ENCODE results near the gene KRT10. TPM values are rescaled to one million over a fixed set of nuclear protein-coding genes. Genes with fewer than 3 reads are reported as not detected.

The KRT10 gene
- polyA plus RNA-seq, 1 donor (not counting 4 experiments of a cell fraction or from before 2014, with no cell fraction given) = 67.9 TPM

DNA sequence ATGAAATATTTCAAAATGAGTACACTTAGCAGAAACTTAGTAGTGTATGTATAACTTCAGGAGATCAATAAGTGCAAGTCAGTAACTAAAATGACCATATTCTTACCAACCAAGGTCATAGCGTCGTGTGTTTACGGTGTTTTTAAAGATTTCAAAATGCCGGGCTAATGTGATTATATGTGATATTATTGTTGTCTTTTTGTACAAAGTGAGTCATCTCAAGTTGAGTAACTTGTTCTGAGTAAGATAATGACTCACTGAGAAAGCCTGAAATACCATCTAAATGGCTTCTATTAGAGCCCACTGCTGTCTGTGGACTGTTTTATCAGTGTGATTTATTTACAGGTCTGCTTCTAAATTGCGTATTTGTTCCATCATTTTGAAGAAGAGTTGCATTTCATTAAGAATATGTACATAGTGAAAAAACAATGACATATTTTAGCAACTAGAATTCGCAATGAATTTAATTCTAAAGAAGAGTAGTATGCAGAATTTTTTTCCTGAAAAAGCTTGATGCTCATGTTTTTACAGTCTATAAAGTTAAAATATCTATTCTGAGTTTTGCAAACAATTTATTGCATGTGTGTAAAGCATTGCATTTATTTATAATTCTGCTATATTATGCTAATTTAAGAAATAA lies 31.9 kb upstream of the KRT10 start:
- peak; percentile 49 for FAIRE-seq
- peak overlapping the region; percentile 30 for H3K27ac ChIP-seq (ENCODE audit: control insufficient read depth, insufficient read depth, low read length)

DNA sequence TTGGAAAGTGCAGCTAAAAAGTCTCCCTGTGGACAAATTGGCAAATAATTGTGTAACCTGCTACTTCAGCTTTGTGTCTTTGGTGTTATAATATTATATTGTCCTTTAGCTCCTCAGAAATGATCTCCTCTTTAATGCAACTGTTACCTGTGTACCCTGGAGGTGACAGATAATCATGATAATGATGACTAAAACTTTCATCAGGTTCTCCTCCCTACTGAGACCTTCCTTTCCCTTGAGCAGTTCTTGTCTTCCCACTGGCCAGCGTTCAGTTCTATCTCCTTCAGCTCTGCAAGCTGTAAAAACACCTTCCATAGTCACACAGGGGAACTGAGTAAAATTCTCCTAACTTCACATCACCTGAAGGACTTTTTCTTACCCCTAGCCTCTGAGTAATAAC lies 29.9 kb upstream of the KRT10 start:
- Histone ChIP-seq H3K9me3 (ENCODE audit: control insufficient read depth, low read depth, low read length) (no peaks in the 10 kb centered on the region), H2AFZ (ENCODE audit: control insufficient read depth, low read length) (no peak overlapping the region), H4K20me1 (ENCODE audit: control insufficient read depth, extremely low read depth, insufficient read depth, low read length) (no peaks in the 10 kb centered on the region), H3K4me2 (ENCODE audit: control insufficient read depth, extremely low read depth, insufficient read depth, low read depth, low read length) (no peak overlapping the region), H3K9ac (ENCODE audit: control insufficient read depth, extremely low read depth, insufficient read depth, low read length) (no peak overlapping the region), H3K4me3 (ENCODE audit: control insufficient read depth in 2 of 3, extremely low read depth in 1 of 3, insufficient read depth in 2 of 3, low read depth in 1 of 3, low read length in 3 of 3) (no peak overlapping the region), H3K4me1 (ENCODE audit: control insufficient read depth, extremely low read depth, insufficient read depth, low read length) (peaks cover 24% of the 10 kb centered on the region), H3K27me3 (ENCODE audit: control insufficient read depth, extremely low read depth, insufficient read depth, low read length) (no peaks in the 10 kb centered on the region), H3K79me2 (ENCODE audit: control insufficient read depth, insufficient read depth, low read length) (no peaks in the 10 kb centered on the region), H3K36me3 (ENCODE audit: control insufficient read depth in 2 of 2, extremely low read depth in 1 of 2, insufficient read depth in 2 of 2, low read length in 2 of 2) (no peaks in the 10 kb centered on the region), H3K9me1 (ENCODE audit: control insufficient read depth, extremely low read depth, insufficient read depth, low read length) (no peaks in the 10 kb centered on the region), H3K27ac (ENCODE audit: control insufficient read depth, insufficient read depth, low read length) (no peak overlapping the region)
- DNase-seq (ENCODE audit: low read depth, low spot score) = no peak
- dilution Hi-C loops (cut with MboI; ENCODE audit: extremely low pct_ligation_motif_present, low sequenced_read_pairs) = no loop called here
- no peak for TF ChIP-seq EZH2 (IDR thresholded peaks at IDR 0.05; ENCODE audit: low read length)
- no peak for TF ChIP-seq CTCF (optimal IDR thresholded peaks at IDR 0.05 in 1 of 3, IDR thresholded peaks at IDR 0.05 in 1 of 3, conservative IDR thresholded peaks at IDR 0.05 in 1 of 3; ENCODE audit: extremely low read depth in 1 of 3, insufficient read depth in 2 of 3, low read length in 3 of 3)
- peak; percentile 53 for FAIRE-seq

More for the DNA sequence above, 31.9 kb upstream of the KRT10 start:
- no peaks in the 10 kb centered on the region for H4K20me1 ChIP-seq (ENCODE audit: control insufficient read depth, extremely low read depth, insufficient read depth, low read length)
- dilution Hi-C loops (cut with MboI; ENCODE audit: extremely low pct_ligation_motif_present, low sequenced_read_pairs) = no loop called here
- no peaks in the 10 kb centered on the region for H3K9me1 ChIP-seq (ENCODE audit: control insufficient read depth, extremely low read depth, insufficient read depth, low read length)
- H3K4me3 ChIP-seq (ENCODE audit: control insufficient read depth in 2 of 3, extremely low read depth in 1 of 3, insufficient read depth in 2 of 3, low read depth in 1 of 3, low read length in 3 of 3) = no peak overlapping the region
- H2AFZ ChIP-seq (ENCODE audit: control insufficient read depth, low read length) = no peak overlapping the region
- H3K79me2 ChIP-seq (ENCODE audit: control insufficient read depth, insufficient read depth, low read length) = no peaks in the 10 kb centered on the region
- H3K9me3 ChIP-seq (ENCODE audit: control insufficient read depth, low read depth, low read length) = no peaks in the 10 kb centered on the region
- no peak overlapping the region for H3K9ac ChIP-seq (ENCODE audit: control insufficient read depth, extremely low read depth, insufficient read depth, low read length)
- no peaks in the 10 kb centered on the region for H3K27me3 ChIP-seq (ENCODE audit: control insufficient read depth, extremely low read depth, insufficient read depth, low read length)
- TF ChIP-seq EZH2 (IDR thresholded peaks at IDR 0.05; ENCODE audit: low read length) (no peak), CTCF (optimal IDR thresholded peaks at IDR 0.05 in 1 of 3, IDR thresholded peaks at IDR 0.05 in 1 of 3, conservative IDR thresholded peaks at IDR 0.05 in 1 of 3; ENCODE audit: extremely low read depth in 1 of 3, insufficient read depth in 2 of 3, low read length in 3 of 3) (no peak)
- H3K36me3 ChIP-seq (ENCODE audit: control insufficient read depth in 2 of 2, extremely low read depth in 1 of 2, insufficient read depth in 2 of 2, low read length in 2 of 2) = no peaks in the 10 kb centered on the region
- DNase-seq (ENCODE audit: low read depth, low spot score) = no peak
- no peak overlapping the region for H3K4me2 ChIP-seq (ENCODE audit: control insufficient read depth, extremely low read depth, insufficient read depth, low read depth, low read length)
- H3K4me1 ChIP-seq (ENCODE audit: control insufficient read depth, extremely low read depth, insufficient read depth, low read length) = peaks cover 24% of the 10 kb centered on the region

Data from keratinocyte (primary cell).